GM19240 (cell line): ENCODE data around the gene SLC29A3.

Experiments
- DNase-seq: peaks from one replicate; pipeline ENCODE4 v3.0.0; 2011; ENCODE audit warnings: low spot score; ENCODE audit not compliant: insufficient read length

Gene SLC29A3

GRCh38 chr10:71320592-71320991, 1.5 kb downstream of the SLC29A3 start:
- no peak for DNase-seq

DNA sequence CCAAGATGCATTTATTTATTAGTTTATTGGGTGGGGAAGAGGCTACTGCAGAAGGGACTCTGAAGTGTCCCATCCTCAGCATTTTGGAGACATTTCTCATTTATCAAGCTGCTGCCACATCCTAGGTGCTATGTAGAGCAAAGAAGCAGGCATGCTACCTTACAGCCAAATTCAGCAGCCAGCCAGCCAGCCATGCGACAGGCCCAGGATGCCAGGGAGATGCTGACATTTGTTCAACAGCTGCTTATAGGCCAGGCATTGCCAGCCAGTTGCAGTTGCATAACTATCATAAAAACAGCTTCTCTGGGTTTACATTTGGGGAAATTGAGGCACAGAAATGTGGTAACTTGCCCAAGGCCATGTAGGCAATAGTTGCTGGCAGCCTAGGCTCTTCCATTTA, 2.3 kb downstream of the SLC29A3 start:
- no peak for DNase-seq

GRCh38 chr10:71323407-71323806, 4.3 kb downstream of the SLC29A3 start:
- no peak for DNase-seq

DNA sequence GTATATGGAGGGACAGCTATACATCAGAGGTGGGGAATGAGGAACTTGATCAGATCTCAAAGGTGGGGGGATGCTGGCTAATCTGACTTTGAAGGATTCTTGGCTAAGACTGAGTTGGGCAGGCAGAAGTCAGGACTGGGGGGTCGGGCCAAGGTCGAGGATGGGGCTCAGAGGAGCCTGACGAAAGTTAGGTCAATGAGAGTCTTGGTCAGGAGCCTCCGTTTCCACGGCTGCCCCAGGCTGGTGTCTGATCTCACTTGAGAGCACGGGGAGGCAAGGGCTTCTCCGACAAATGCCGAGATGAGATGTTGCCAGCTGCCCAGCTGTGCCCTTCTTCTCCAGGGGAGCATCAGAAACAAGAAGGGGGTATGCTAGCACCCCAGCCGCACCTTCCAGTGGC, 5.7 kb downstream of the SLC29A3 start:
- no peak for DNase-seq

DNA sequence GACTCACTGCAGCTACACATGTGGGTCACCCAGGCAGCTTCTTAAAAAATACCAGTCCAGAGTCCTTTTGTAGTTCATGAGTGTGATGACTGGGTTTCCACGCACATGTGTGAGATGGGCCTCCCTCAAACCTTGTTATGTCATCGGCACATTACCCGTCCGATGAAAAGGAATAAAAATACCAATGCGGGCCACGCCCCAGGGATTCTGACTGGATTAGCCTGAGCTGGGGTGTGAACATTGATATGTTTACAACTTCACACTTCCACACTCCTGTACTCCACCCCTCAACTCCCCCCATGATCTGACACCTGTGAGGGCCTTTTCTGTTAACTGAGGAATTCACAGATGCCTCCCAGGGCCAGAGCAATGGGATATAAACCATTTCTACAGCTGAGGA, 6.2 kb downstream of the SLC29A3 start:
- no peak for DNase-seq

GRCh38 chr10:71326464-71326881, 7.4 kb downstream of the SLC29A3 start:
- no peak for DNase-seq

GRCh38 chr10:71330789-71331404, 11.8 kb downstream of the SLC29A3 start:
- no peak for DNase-seq

- DNase-seq: no peak
Observed at GRCh38 chr10:71331736-71332135, 12.7 kb downstream of the SLC29A3 start.

GRCh38 chr10:71332466-71332865, 13.4 kb downstream of the SLC29A3 start:
- DNase-seq: no peak

DNA sequence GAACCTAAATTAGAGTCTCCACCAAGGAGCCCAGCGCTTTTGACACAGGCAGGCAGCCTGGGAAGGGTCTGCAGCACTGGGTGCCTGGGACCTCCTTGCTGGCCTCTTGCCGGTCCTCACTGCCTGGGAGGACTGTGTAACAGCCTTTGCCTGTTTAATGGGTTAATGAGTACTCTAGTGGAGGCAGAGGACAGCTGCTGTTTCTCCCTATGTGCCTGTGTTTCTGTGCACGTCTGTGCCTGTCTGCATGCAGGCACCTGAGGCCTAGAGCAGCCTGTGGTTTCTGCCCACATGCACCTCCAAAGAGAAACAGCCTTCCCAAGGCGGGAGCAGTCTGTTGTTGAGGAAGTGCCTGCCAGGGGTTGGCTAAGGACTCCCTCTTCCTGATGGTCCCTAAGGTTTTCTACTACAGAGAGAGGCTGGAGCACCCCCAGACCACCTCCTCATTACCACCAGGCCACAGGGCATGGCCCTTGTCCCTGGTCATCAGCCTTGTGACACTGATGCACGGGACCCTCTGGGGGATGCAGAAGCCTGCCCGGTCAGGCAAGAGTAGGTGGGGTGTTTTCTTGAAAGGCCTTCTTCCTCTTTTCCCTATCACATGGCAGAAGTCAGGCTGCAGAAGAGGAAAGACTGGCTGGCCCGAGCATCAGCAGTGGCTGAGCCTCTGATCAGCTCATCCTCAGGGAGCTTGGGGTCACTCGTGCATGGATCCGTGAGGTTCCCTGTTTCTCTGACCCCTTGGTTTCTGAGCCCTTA, 14.2 kb downstream of the SLC29A3 start:
- no peak for DNase-seq

GRCh38 chr10:71334221-71334791, 15.2 kb downstream of the SLC29A3 start:
- no peak for DNase-seq

GRCh38 chr10:71335173-71335708, 16.2 kb downstream of the SLC29A3 start:
- no peak for DNase-seq

DNA sequence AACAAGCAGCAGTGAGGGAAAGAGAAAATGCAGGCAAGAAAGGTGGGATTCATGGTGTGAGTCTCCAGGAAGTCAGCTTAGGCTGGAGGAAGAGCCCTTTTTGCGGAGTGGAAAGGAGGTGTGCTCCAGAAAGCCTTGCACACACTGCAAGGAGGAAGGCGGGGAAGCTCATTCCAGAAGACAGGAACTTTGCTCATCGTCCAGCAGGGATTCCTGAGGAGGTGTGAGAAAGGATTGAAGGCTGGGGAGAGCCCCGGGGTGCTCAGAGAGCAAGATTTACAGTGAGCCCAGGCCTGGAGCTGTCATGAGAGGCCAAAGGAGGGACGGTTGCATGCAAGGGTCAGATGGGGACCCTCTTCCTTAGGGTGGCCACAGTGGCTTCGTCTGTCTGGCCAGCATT, 17.6 kb downstream of the SLC29A3 start:
- DNase-seq: no peak

DNA sequence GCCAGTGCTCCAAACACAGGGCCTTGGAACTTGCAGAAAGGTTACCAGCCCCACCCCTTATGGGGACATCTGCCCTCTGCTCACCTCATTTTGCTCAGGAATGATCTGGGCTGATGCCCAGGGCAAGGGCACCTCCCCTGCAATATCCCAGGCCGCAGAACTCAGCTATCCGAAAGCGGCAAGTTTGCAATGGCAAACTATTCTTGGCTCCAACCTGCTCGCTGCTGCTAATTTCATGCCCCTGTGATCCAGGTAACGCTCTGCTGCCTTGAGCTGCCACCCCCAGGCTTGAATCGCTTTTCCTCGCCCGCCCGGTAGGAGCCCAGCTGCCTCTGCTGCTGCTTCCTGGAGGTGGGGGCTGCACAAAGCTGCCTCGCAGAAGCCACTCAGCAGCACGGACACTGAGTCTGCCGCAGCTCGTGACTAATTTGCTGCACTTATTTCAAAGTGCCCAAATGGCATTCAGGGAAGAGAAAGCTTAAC, 18.2 kb downstream of the SLC29A3 start:
- DNase-seq: no peak

DNA sequence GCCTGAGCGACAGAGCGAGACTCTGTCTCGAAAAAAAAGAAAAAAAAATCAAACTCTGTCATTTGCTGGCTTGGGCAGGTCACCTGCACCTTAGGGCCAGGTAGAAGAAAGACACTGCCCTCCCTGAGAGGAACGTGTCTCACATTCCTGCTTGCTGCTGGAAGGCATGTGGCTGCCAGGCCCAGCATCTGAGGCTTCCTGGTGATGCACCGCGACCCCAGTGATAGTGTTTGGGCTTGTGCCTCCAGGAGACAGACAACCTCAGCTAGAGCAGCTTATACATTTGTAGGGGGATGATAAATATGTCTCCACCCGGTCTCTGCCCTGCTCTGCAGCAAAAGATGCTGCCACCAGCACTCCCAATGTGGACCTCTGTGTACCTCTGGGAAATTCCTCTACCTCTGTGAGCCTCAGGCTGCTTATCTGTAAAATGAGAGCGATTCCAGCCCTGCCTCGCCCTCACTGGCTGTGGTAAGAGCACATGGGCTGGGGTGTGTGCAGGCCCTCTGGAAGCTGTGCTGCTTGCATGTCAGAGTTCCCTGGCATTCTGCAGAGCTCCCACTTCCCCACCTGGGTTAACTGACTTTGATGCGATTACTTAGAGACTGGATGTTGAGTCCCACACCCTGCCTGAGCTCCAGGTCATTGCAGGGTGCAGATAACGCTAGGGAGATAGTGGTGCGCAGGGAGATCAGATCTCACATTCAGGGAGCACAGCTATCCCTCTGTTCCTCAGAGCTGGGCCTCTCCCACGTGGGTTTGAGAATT, 19.9 kb downstream of the SLC29A3 start:
- DNase-seq: no peak

DNA sequence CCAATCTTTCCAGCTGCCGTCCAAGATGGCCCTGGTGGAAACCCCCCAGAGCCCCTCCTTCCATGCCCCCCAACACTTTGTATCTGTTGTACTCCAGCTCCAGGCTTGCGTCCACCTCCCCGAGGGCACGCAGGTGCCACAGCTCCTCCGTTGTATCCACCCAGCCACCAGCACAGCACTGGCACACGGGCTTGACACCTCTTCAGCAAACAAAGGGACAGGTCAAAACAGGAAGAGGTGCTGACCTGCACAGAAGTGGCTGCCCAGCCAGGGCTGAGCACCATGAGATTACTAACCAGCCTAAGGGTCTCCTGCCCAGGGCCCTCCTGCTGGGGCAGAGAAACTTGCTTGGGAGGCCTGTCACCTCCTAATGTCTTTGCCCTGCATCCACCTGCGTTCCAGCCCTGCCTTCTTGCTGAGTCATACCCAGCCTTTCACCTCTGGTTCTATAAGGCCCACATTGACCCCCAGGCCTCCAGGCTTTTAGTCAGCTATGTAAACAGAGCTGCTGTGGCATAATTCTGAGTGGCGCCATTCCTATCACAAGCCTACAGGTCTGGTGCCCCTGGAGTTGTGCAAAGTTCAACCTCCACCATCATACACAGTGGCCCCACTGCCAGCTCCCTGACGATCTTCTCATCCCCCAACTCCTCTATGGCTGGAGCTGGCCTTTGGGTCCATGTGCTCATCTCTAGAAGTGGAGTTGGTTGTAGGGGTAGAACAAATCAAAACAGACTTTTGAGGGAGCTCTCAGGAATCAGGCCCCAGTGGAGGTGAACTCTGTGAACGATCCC, 20.9 kb downstream of the SLC29A3 start:
- DNase-seq: no peak

DNA sequence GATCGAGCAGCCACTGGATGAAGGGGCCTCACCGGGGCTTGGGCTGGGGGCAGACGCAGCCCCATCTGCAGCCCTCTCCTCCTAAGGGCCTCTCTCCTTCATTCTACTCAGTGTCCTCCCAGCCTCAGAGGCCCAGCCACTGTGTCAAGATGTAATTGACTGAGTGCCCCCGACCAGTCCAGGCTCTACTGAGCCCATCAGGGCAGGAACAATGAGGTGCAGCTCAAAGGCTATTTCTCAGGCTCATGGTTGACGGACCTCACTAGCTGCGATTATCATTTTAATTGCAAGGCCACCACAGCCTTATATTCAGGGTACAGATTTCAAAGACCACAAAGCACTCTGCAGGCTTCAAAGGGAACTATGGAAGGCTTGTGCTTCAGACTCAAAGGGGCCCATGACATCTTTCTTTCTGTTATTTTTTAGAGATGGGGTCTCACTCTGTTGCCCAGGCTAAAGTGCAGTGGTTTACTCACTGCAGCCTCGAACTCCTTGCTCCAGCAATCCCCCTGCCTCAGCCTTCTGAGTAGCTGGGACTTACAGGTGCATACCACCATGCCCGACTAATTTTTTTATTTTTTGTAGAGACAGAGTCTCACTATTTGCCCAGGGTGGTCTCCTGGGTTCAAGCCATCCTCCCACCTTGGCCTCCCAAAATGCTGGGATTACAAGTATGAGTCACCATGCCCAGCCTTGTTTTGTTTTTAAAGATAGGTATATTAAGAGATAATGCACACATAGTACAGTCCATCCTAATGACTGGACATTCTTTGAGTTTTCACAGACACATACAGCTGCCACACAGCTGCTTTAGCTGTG, 23.7 kb downstream of the SLC29A3 start:
- no peak for DNase-seq

DNA sequence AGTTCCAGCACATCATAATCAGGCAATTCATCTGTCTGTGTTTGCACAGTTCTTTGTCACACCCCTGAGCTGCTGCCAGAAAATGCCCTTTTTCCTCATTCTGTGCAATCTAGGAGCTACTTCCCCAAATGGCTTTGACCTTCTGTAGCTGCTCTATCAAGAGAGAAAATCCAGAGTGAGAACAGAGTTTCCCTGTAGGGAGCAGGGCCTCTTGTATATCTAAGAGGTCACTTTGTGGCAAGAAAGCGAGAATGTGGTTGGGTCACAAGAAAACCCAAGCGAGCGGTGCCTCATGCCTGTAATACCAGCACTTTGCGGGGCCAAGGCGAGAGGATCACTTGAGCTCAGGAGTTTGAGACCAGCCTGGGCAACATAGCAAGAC, 24.3 kb downstream of the SLC29A3 start:
- no peak for DNase-seq

- no peak for DNase-seq
Observed at GRCh38 chr10:71344154-71344925, 25.3 kb downstream of the SLC29A3 start.
